ENCODE measurements around the gene RSAD2. TPM values are rescaled to one million over a fixed set of nuclear protein-coding genes. Genes with fewer than 3 reads are reported as not detected.
A peak's percentile ranks its signal among the peaks of the same experiment; 100 is the strongest.
"Not testable (repeated sequence)": the region's sequence is repeated elsewhere in the genome, so short reads cannot be mapped to it uniquely, and the experiment has no call there.

RSAD2 gene
- total and polyA plus RNA-seq, 4 donors: 1.7 to 8.9 (median 6.6) TPM

DNA sequence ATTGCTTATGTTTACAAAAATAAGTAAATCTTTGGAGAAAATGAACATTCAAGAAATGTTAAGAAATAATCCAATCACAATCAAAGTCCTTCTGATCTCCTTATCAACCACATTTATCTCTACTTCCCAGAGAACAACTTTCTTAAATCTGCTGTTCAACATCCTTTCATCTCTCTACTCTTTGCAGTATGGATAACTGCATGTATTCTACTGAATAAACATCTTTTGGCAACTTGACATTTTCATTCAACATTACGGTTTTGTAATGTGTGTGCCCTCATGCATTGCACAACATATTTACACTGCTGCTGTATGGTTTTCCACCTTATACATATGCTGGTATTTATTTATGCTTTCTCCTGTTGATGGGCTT is 21.0 kb upstream of the RSAD2 start:
- Histone ChIP-seq H3K27me3 (ENCODE audit: control insufficient read depth in 1 of 2, insufficient read depth in 2 of 2, low read length in 1 of 2) (no peaks in the 10 kb centered on the region), H3K27ac (ENCODE audit: low read depth in 1 of 2, low read length in 2 of 2) (no peak overlapping the region), H3K4me1 (ENCODE audit: control insufficient read depth in 1 of 2, insufficient read depth in 2 of 2, low read length in 2 of 2) (no peaks in the 10 kb centered on the region), H3K4me3 (ENCODE audit: low read length in 2 of 2) (no peak overlapping the region), H3K9me3 (ENCODE audit: control insufficient read depth, low read length) (peaks cover 1% of the 10 kb centered on the region), H3K36me3 (ENCODE audit: control insufficient read depth in 1 of 2, insufficient read depth in 2 of 2, low read length in 1 of 2) (no peaks in the 10 kb centered on the region)
- ATAC-seq (ENCODE audit: low FRiP score): no peak
- no peak for DNase-seq
- 84 to 85% methylated on average over 1 of the region's 1 CpG for WGBS, 2 donors
- intact Hi-C loops (cut with DNase I): no loop called here

DNA sequence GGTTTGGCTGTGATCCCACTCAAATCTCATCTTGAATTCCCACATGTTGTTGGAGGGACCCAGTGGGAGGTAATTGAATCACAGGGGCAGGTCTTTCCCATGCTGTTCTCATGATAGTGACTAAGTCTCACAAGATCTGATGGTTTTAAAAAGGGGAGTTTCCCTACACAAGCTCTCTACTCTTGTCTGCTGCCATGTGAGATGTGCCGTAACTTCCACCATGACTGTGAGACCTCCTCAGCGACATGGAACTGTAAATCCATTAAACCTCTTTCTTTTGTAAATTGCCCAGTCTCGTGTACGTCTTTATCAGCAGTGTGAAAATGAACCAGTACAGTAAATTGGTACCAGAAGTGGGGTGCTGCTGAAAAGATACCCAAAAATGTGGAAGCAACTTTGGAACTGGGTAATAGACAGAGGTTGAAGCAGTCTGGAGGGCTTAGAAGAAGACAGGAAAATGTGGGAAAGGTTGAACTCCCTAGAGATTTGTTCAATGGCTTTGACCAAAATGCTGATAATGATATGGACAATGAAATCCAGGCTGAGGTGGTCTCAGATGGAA is 19.0 kb upstream of the RSAD2 start:
- H3K36me3 ChIP-seq (ENCODE audit: control insufficient read depth in 1 of 2, insufficient read depth in 2 of 2, low read length in 1 of 2); H3K27ac ChIP-seq (ENCODE audit: low read depth in 1 of 2, low read length in 2 of 2); ATAC-seq (ENCODE audit: low FRiP score); intact Hi-C loops (cut with DNase I); H3K4me1 ChIP-seq (ENCODE audit: control insufficient read depth in 1 of 2, insufficient read depth in 2 of 2, low read length in 2 of 2); H3K4me3 ChIP-seq (ENCODE audit: low read length in 2 of 2); DNase-seq; H3K27me3 ChIP-seq (ENCODE audit: control insufficient read depth in 1 of 2, insufficient read depth in 2 of 2, low read length in 1 of 2); H3K9me3 ChIP-seq (ENCODE audit: control insufficient read depth, low read length): not testable (repeated sequence)
- 96 to 97% methylated on average over 4 of the region's 4 CpGs for WGBS, 2 donors

DNA sequence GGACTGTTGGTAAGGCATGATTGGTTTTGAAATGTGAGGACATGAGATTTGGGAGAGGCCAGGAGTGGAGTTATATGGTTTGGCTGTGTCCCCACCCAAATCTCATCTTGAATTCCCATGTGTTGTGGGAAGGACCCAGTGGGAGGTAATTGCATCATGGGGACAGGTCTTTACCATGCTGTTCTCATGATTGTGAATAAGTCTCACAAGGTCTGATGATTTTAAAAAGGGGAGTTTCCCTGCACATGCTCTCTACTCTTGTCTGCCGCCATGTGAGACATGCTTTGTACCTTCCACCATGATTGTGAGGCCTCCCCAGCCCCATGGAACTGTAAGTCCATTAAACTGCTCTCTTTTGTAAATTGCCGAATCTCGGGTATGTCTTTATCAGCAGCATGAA is 17.3 kb upstream of the RSAD2 start:
- 98 to 99% methylated on average over 3 of the region's 3 CpGs for WGBS, 2 donors
- ATAC-seq (ENCODE audit: low FRiP score): no peak
- H3K9me3 ChIP-seq (ENCODE audit: control insufficient read depth, low read length): peaks cover 1% of the 10 kb centered on the region
- no peak for DNase-seq
- intact Hi-C loops (cut with DNase I): no loop called here
- no peak overlapping the region for H3K4me3 ChIP-seq (ENCODE audit: low read length in 2 of 2)
- no peaks in the 10 kb centered on the region for H3K4me1 ChIP-seq (ENCODE audit: control insufficient read depth in 1 of 2, insufficient read depth in 2 of 2, low read length in 2 of 2)
- no peaks in the 10 kb centered on the region for H3K36me3 ChIP-seq (ENCODE audit: control insufficient read depth in 1 of 2, insufficient read depth in 2 of 2, low read length in 1 of 2)
- H3K27ac ChIP-seq (ENCODE audit: low read depth in 1 of 2, low read length in 2 of 2): no peak overlapping the region
- no peaks in the 10 kb centered on the region for H3K27me3 ChIP-seq (ENCODE audit: control insufficient read depth in 1 of 2, insufficient read depth in 2 of 2, low read length in 1 of 2)

DNA sequence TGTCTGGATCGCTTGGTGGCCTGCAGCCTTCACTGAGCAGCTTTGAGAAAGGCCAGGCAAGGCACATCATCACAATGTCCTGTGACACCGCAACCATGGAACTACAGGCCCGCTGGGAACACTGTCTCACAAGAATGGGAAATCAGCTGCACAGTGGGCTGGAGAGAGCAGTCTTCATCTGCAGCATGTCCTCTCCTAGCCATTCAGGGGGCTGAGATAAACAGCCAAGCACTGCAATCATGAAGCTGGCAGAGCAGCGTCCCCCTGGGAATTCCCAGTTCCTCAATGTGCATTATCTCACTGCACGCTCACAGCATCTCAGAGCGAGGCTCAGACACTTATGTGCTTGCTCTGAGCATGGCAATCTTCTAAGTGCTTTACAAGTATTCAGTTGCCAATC is 13.8 kb upstream of the RSAD2 start:
- intact Hi-C loops (cut with DNase I): no loop called here
- H3K27ac ChIP-seq (ENCODE audit: low read depth in 1 of 2, low read length in 2 of 2): no peak overlapping the region
- no peaks in the 10 kb centered on the region for H3K27me3 ChIP-seq (ENCODE audit: control insufficient read depth in 1 of 2, insufficient read depth in 2 of 2, low read length in 1 of 2)
- ATAC-seq (ENCODE audit: low FRiP score) (no peak), DNase-seq (no peak)
- H3K36me3 ChIP-seq (ENCODE audit: control insufficient read depth in 1 of 2, insufficient read depth in 2 of 2, low read length in 1 of 2): no peaks in the 10 kb centered on the region
- 92 to 94% methylated on average over 6 of the region's 6 CpGs for WGBS, 2 donors
- H3K4me3 ChIP-seq (ENCODE audit: low read length in 2 of 2): no peak overlapping the region
- no peaks in the 10 kb centered on the region for H3K4me1 ChIP-seq (ENCODE audit: control insufficient read depth in 1 of 2, insufficient read depth in 2 of 2, low read length in 2 of 2)
- H3K9me3 ChIP-seq (ENCODE audit: control insufficient read depth, low read length): peaks cover 1% of the 10 kb centered on the region

DNA sequence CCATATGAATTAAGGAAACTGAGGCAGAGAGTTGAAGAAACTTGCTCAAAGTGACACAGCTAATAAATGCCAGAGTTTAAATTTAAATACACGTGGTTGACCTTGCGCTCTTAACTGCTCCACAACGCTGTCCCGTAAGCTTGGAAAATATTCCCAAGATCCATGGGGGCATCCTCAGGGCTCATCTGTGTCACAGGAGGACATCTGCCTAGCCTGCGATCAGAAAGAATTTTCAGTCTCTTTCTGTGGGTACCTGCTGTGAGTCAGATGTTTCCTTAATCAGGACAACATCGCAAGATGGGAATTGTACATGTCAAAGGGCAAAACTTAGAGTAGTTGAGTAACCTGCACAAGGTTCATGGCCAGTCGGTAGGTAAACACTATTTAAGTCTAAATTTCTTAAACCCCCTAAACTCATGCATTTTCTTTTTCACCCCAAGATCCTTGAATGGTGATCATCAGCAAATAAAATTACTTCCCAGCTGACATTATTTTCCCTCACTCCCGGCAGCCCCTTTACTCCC is 13.3 kb upstream of the RSAD2 start:
- WGBS, 2 donors: 80 to 81% methylated on average over 8 of the region's 8 CpGs
- ATAC-seq (ENCODE audit: low FRiP score): no peak
- H3K27ac ChIP-seq (ENCODE audit: low read depth in 1 of 2, low read length in 2 of 2): no peak overlapping the region

DNA sequence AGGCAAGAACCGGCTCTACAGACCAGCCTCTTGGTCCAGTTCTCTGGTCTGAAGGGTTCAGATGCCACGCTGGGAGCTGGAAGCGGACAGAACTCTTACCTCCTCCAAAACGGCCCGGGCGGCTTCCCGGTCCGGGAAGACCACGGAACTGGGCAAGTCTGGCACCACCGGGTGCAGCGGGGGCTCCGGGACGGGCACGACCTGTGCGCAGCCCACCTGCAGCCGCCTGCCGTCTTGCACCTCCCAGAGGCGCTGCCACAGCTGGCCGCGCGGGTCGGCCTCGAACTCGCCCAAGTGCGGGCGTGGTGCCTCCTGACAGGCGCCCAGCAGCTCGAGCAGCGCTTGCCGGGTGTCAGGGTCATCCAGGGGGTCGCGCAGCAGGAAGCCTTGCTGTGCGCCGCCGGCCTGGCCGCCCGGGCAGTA is 12.6 kb upstream of the RSAD2 start:
- H3K9me3 ChIP-seq (ENCODE audit: control insufficient read depth, low read length): no peaks in the 10 kb centered on the region
- intact Hi-C loops (cut with DNase I): no loop called here
- WGBS, 2 donors: 10 to 11% methylated on average over 36 to 37 of the region's 37 CpGs
- H3K27me3 ChIP-seq (ENCODE audit: control insufficient read depth in 1 of 2, insufficient read depth in 2 of 2, low read length in 1 of 2): no peaks in the 10 kb centered on the region
- no peaks in the 10 kb centered on the region for H3K36me3 ChIP-seq (ENCODE audit: control insufficient read depth in 1 of 2, insufficient read depth in 2 of 2, low read length in 1 of 2)
- no peak overlapping the region for H3K27ac ChIP-seq (ENCODE audit: low read depth in 1 of 2, low read length in 2 of 2)
- H3K4me1 ChIP-seq (ENCODE audit: control insufficient read depth in 1 of 2, insufficient read depth in 2 of 2, low read length in 2 of 2): no peaks in the 10 kb centered on the region
- H3K4me3 ChIP-seq (ENCODE audit: low read length in 2 of 2): peak overlapping the region; percentile 82 to 93
- ATAC-seq (ENCODE audit: low FRiP score): no peak
- peak in 1 of 2 donors; percentile 80 for DNase-seq

More for the DNA sequence above, 13.3 kb upstream of the RSAD2 start:
- no peak for DNase-seq
- H3K27me3 ChIP-seq (ENCODE audit: control insufficient read depth in 1 of 2, insufficient read depth in 2 of 2, low read length in 1 of 2): no peaks in the 10 kb centered on the region
- H3K36me3 ChIP-seq (ENCODE audit: control insufficient read depth in 1 of 2, insufficient read depth in 2 of 2, low read length in 1 of 2): no peaks in the 10 kb centered on the region
- peaks cover under 1% of the 10 kb centered on the region for H3K9me3 ChIP-seq (ENCODE audit: control insufficient read depth, low read length)
- H3K4me1 ChIP-seq (ENCODE audit: control insufficient read depth in 1 of 2, insufficient read depth in 2 of 2, low read length in 2 of 2): no peaks in the 10 kb centered on the region
- no peak overlapping the region for H3K4me3 ChIP-seq (ENCODE audit: low read length in 2 of 2)
- intact Hi-C loops (cut with DNase I): no loop called here

DNA sequence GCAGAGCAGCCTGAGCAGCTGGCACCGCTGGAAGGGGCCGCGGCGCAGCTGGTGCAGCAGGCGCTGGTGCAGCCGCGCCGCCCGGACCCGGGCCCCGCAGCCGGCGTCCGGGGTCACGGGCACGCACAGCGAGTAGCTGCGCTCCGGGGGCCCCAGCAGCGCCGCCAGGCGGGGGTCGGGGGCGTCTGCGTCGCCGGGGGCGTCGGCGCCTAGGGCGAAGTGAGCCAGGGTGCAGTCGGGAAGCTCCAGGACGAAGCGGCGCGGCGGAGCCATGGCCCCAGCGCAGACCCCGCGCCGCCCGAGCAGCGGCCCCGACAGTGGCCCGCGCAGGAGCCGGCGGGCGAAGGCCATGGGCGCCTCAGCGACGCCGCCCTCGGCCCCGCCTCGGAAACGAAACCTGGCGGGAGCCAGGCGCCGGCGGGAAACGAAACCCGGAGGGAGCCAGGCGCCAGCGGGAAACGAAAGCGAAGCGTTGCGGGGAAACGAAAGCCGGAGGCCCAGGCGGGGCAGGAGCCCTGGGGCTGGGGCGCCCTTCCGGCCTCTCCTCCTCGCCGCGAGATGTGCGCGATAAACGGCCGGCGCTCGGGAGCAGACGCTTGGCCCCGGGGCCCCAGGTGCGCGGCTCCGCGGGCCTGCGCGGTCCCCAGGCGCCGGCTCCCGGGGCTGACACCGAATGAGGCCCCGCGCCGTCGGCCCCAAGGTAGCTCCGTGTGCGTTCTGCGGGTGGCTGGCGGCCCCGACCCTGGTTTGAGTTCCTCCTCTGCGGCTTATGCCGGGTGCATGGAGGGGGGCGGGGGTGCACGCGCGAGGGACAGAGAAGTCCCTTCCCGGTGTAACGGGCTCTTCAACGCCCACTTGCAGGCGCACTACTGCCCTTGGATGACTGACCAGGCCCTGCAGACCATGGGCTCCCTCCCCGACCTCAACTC is 12.0 kb upstream of the RSAD2 start, which contains the start of gene CMPK2:
Gene CMPK2, minus strand, starts transcription at position 562 of the 929 bp plus-strand sequence. Its CDS starts 211 bp downstream, at position 351.
- Histone ChIP-seq H3K4me3 (ENCODE audit: low read length in 2 of 2) (peak within 1 kb of the TSS; percentile 82 to 93), H3K4me1 (ENCODE audit: control insufficient read depth in 1 of 2, insufficient read depth in 2 of 2, low read length in 2 of 2) (peaks cover 0 to under 1% of the 10 kb centered on the region in 2 donors), H3K27ac (ENCODE audit: low read depth in 1 of 2, low read length in 2 of 2) (peak within 1 kb of the TSS in 1 of 2 donors; percentile 7), H3K36me3 (ENCODE audit: control insufficient read depth in 1 of 2, insufficient read depth in 2 of 2, low read length in 1 of 2) (no peaks in the 10 kb centered on the region), H3K9me3 (ENCODE audit: control insufficient read depth, low read length) (no peaks in the 10 kb centered on the region), H3K27me3 (ENCODE audit: control insufficient read depth in 1 of 2, insufficient read depth in 2 of 2, low read length in 1 of 2) (no peaks in the 10 kb centered on the region)
- intact Hi-C loops (cut with DNase I): no loop called here
- WGBS, 2 donors: 0 to 1% methylated on average over 94 to 115 of the region's 115 CpGs
- ATAC-seq (ENCODE audit: low FRiP score) (peak; percentile 82), DNase-seq (peak; percentile 88 to 90)

DNA sequence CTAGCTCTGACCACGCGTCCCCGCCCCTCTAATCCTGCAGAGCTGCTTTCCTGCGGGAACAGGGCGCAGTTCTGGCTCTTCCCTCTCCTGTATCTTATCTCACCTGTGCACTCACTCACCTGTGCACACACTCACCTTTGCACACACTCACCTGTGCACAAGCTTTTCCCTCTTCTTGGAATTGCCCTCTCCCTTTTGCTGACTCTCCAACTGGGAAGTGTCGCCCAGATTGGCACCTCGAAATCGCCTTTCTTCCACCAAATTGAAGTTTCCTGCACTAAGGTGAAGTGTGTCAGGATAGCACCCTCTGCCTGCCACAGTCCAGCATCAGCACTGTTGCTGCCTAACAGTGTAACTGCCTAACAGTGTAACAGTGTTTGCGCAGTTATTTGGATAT is 11.3 kb upstream of the RSAD2 start:
- no peaks in the 10 kb centered on the region for H3K9me3 ChIP-seq (ENCODE audit: control insufficient read depth, low read length)
- peak overlapping the region; percentile 82 to 93 for H3K4me3 ChIP-seq (ENCODE audit: low read length in 2 of 2)
- peak overlapping the region in 1 of 2 donors; percentile 7 for H3K27ac ChIP-seq (ENCODE audit: low read depth in 1 of 2, low read length in 2 of 2)
- intact Hi-C loops (cut with DNase I): no loop called here
- DNase-seq: no peak
- no peaks in the 10 kb centered on the region for H3K27me3 ChIP-seq (ENCODE audit: control insufficient read depth in 1 of 2, insufficient read depth in 2 of 2, low read length in 1 of 2)
- peaks cover 0 to 5% of the 10 kb centered on the region in 2 donors for H3K4me1 ChIP-seq (ENCODE audit: control insufficient read depth in 1 of 2, insufficient read depth in 2 of 2, low read length in 2 of 2)
- ATAC-seq (ENCODE audit: low FRiP score): no peak
- no peaks in the 10 kb centered on the region for H3K36me3 ChIP-seq (ENCODE audit: control insufficient read depth in 1 of 2, insufficient read depth in 2 of 2, low read length in 1 of 2)
- 13% methylated on average over 9 of the region's 9 CpGs for WGBS, 2 donors

Measured in aorta (tissue), 5 donors.